K562 (cell line): Measurements from ENCODE around the gene SH2D7. TPM values are rescaled to one million over a fixed set of nuclear protein-coding genes. Genes with fewer than 3 reads are reported as not detected.

ENCODE experiments used
- CCNT2 ChIP-seq: IDR thresholded peaks from 2 replicates; pipeline ENCODE4 v1.6.1; 2011; ENCODE audit warnings: borderline replicate concordance, low read depth, mild to moderate bottlenecking, moderate library complexity, mixed read lengths, low read length; ENCODE audit not compliant: insufficient read length; ENCODE audit errors: extremely low read depth
- E2F4 ChIP-seq: sonication (generic); formaldehyde crosslinking; IDR thresholded peaks from 2 replicates; pipeline ENCODE4 v1.8.0; 2022; ENCODE audit warnings: mild to moderate bottlenecking, low read depth, missing genetic modification reagents
- E2F6 ChIP-seq, 2 experiments: IDR thresholded peaks; 2 replicates each; pipeline ENCODE4 v1.6.1; 2011; ENCODE audit warnings: borderline replicate concordance in 1 of 2, control low read depth in 1 of 2, low read depth in 1 of 2, low read length in 1 of 2, mild to moderate bottlenecking in 1 of 2, mixed read lengths in 1 of 2, moderate library complexity in 1 of 2; ENCODE audit not compliant: insufficient read depth in 1 of 2, insufficient read length in 1 of 2, poor library complexity in 1 of 2, severe bottlenecking in 1 of 2; ENCODE audit errors: extremely low read depth in 1 of 2
- ESRRA ChIP-seq: fragments of 450-650 bp; IDR thresholded peaks from 2 replicates; pipeline ENCODE4 v1.6.1; 2014; ENCODE audit warnings: low read depth, mild to moderate bottlenecking, moderate library complexity, borderline replicate concordance
- ID3 ChIP-seq, 2 experiments: fragments of 250-450 bp in 1 of 2; fragments of 450-650 bp in 1 of 2; sonication (Bioruptor Pico) in 1 of 2; IDR thresholded peaks; 2 replicates each; pipeline versions ENCODE4 v1.6.1 to v1.8.0; 2016 to 2021; ENCODE audit warnings: mild to moderate bottlenecking in 2 of 2, moderate library complexity in 2 of 2, missing compliant biosample characterization in 1 of 2, missing genetic modification characterization in 1 of 2
- IFI16 ChIP-seq: fragments of 250-450 bp; sonication (Bioruptor Pico); IDR thresholded peaks from 2 replicates; pipeline ENCODE4 v2.1.2; 2022; ENCODE audit warnings: mild to moderate bottlenecking, inconsistent platforms
- NKRF ChIP-seq: fragments of 450-650 bp; IDR thresholded peaks from 2 replicates; pipeline ENCODE4 v1.6.1; 2016; ENCODE audit warnings: borderline replicate concordance
- PHF8 ChIP-seq: fragments of 200-600 bp; sonication (generic); IDR thresholded peaks from 2 replicates; pipeline ENCODE4 v1.6.1; 2012; ENCODE audit warnings: mixed run types, mild to moderate bottlenecking, inconsistent platforms, low read length, moderate library complexity, borderline replicate concordance
- RB1 ChIP-seq: fragments of 450-650 bp; IDR thresholded peaks from 2 replicates; pipeline ENCODE4 v1.6.1; 2017; ENCODE audit warnings: low read depth, mild to moderate bottlenecking
- SAFB ChIP-seq: fragments of 200-400 bp; formaldehyde crosslinking; IDR thresholded peaks from 2 replicates; pipeline ENCODE4 v1.6.1; 2017; ENCODE audit warnings: low read depth, low read length, borderline replicate concordance
- SIN3A ChIP-seq, 2 experiments: fragments of 150-350 bp in 1 of 2; IDR thresholded peaks; 2 replicates each; pipeline ENCODE4 v1.6.1; 2011 to 2016; ENCODE audit warnings: borderline replicate concordance in 2 of 2, low read depth in 2 of 2, low read length in 2 of 2, mild to moderate bottlenecking in 2 of 2, moderate library complexity in 2 of 2; ENCODE audit not compliant: control insufficient read depth in 1 of 2
- ZBTB2 ChIP-seq: fragments of 450-650 bp; IDR thresholded peaks from 2 replicates; pipeline ENCODE4 v1.6.1; 2016; ENCODE audit warnings: antibody characterized with exemption
- ZBTB7A ChIP-seq: IDR thresholded peaks from 2 replicates; pipeline ENCODE4 v1.6.1; 2011; ENCODE audit warnings: low read depth, mild to moderate bottlenecking, low read length, moderate library complexity, borderline replicate concordance; ENCODE audit not compliant: control insufficient read depth
- ZKSCAN1 ChIP-seq: fragments of 150-350 bp; IDR thresholded peaks from 2 replicates; pipeline ENCODE4 v1.6.1; 2016; ENCODE audit warnings: low read depth, low read length
- ZNF174 ChIP-seq: fragments of 250-450 bp; sonication (Bioruptor Pico); IDR thresholded peaks from 2 replicates; pipeline ENCODE4 v1.4.0; 2020; ENCODE audit warnings: mild to moderate bottlenecking
- polyA plus RNA-seq, 8 experiments: library from polyadenylated mRNA; depleted of rRNA in 4 of 8; stranded (reverse) in 5 of 8; unstranded in 3 of 8; fragments of >200 nt; fragmentation: Nextera tagmentation in 2 of 8; fragmentation: Illumina TruSeq in 1 of 8; extraction: Ambion mirVana in 2 of 8; extraction: Trizol in 1 of 8; gene quantifications; 2 replicates each; pipeline versions ENCODE4 v1.2.1 to v1.2.3, GENCODE V29; 2011 to 2014; ENCODE audit warnings: inconsistent platforms in 1 of 8, missing spikeins in 1 of 8
- total RNA-seq, 7 experiments: library from RNA; depleted of rRNA in 6 of 7; stranded (reverse); fragments of >200 nt in 6 of 7; fragmentation: Illumina TruSeq in 2 of 7; extraction: Trizol in 2 of 7; gene quantifications; 2 replicates each; pipeline versions ENCODE4 v1.2.1 to v1.2.3, GENCODE V29; 2011 to 2021; ENCODE audit warnings: low replicate concordance in 1 of 7

Gene SH2D7
- total and polyA plus RNA-seq, 9 of the 15 experiments (the other 6 are each of a cell fraction or from before 2014, with no cell fraction given) = not detected

- TF ChIP-seq CCNT2 (peak; percentile 28), PHF8 (peak; percentile 71; the same call in 1 of the 2 replicates), NKRF (peak; percentile 65; the same call in 1 of the 2 replicates), E2F4 (CRISPR knock-in tag) (0 out of 2 replicates have a peak, but pooled peaks have one; percentile 14), ESRRA (peak; percentile 97), ZBTB2 (no peak), E2F6 (IDR thresholded peaks at IDR 0.05; ENCODE audit: borderline replicate concordance in 1 of 2, extremely low read depth in 1 of 2, insufficient read depth in 1 of 2, insufficient read length in 1 of 2, low read depth in 1 of 2, low read length in 1 of 2, poor library complexity in 1 of 2, severe bottlenecking in 1 of 2) (peak in 1 of 2 experiments; percentile 4), SAFB (peak; percentile 78), IFI16 (CRISPR knock-in tag) (no peak), SIN3A (IDR thresholded peaks at IDR 0.05; ENCODE audit: borderline replicate concordance in 2 of 2, control insufficient read depth in 1 of 2, low read depth in 2 of 2, low read length in 2 of 2) (peak; percentile 35 to 63; a peak in 1 of 4 replicates), ZKSCAN1 (peak; percentile 94), ZBTB7A (0 out of 2 replicates have a peak, but pooled peaks have one; percentile 43), ID3 (CRISPR knock-in tag; IDR thresholded peaks at IDR 0.05) (no peak), ID3 (tag; IDR thresholded peaks at IDR 0.05) (0 out of 2 replicates have a peak, but pooled peaks have one; percentile 53), RB1 (peak; percentile 53), ZNF174 (no peak)
Measured at GRCh38 chr15:78149068-78149804, 56.9 kb downstream of the SH2D7 start, which contains the start of gene IDH3A (continued).
